H9 (cell line): ENCODE measurements around the gene COX7A2L. TPM values are rescaled to one million over a fixed set of nuclear protein-coding genes. Genes with fewer than 3 reads are reported as not detected.

ENCODE experiments used
- DNase-seq: peaks from one replicate; pipeline ENCODE4 v3.0.0-alpha.2; 2017
- H2AFZ ChIP-seq: one replicate; pipeline ENCODE4 v1.6.1; 2013; ENCODE audit warnings: mild to moderate bottlenecking, low read length, control low read depth, moderate library complexity
- H2AK5ac ChIP-seq: 2 replicates; pipeline ENCODE4 v1.6.1; 2013; ENCODE audit warnings: low read length, control low read depth, mixed read lengths; ENCODE audit not compliant: insufficient read length
- H2BK120ac ChIP-seq: one replicate; pipeline ENCODE4 v1.6.1; 2013; ENCODE audit warnings: low read depth, mild to moderate bottlenecking, low read length, control low read depth, inconsistent platforms; ENCODE audit not compliant: poor library complexity, severe bottlenecking
- H2BK12ac ChIP-seq: 2 replicates; pipeline ENCODE4 v1.6.1; 2013; ENCODE audit warnings: low read length, control low read depth, mixed read lengths, low read depth; ENCODE audit not compliant: insufficient read length
- H2BK15ac ChIP-seq: 2 replicates; pipeline ENCODE4 v1.6.1; 2013; ENCODE audit warnings: low read depth, low read length, control low read depth
- H2BK20ac ChIP-seq: one replicate; pipeline ENCODE4 v1.6.1; 2013; ENCODE audit warnings: low read depth, mild to moderate bottlenecking, low read length, control low read depth, inconsistent platforms; ENCODE audit not compliant: poor library complexity, severe bottlenecking
- H2BK5ac ChIP-seq: 2 replicates; pipeline ENCODE4 v1.6.1; 2013; ENCODE audit warnings: low read length, control low read depth, mixed read lengths; ENCODE audit not compliant: insufficient read length
- H3K14ac ChIP-seq: 2 replicates; pipeline ENCODE4 v1.6.1; 2013; ENCODE audit warnings: low read length, control low read depth; ENCODE audit not compliant: insufficient read depth
- H3K18ac ChIP-seq: 2 replicates; pipeline ENCODE4 v1.6.1; 2013; ENCODE audit warnings: low read depth, mild to moderate bottlenecking, mixed read lengths, low read length, control low read depth; ENCODE audit not compliant: insufficient read length
- H3K23ac ChIP-seq: 2 replicates; pipeline ENCODE4 v1.6.1; 2013; ENCODE audit warnings: low read length, control low read depth, mixed read lengths, low read depth; ENCODE audit not compliant: insufficient read length
- H3K23me2 ChIP-seq: 2 replicates; pipeline ENCODE4 v1.6.1; 2013; ENCODE audit warnings: low read depth, mild to moderate bottlenecking, mixed read lengths, low read length, control low read depth; ENCODE audit not compliant: insufficient read length, poor library complexity, severe bottlenecking
- H3K27ac ChIP-seq: 2 replicates; pipeline ENCODE4 v1.5.1; 2013; ENCODE audit warnings: low read length, control low read depth, mixed read lengths, low read depth; ENCODE audit not compliant: insufficient read length
- H3K27me3 ChIP-seq: 2 replicates; pipeline ENCODE4 v1.6.1; 2013; ENCODE audit warnings: low read length, control low read depth, inconsistent platforms; ENCODE audit not compliant: insufficient read depth
- H3K4ac ChIP-seq: 2 replicates; pipeline ENCODE4 v1.6.1; 2013; ENCODE audit warnings: low read depth, mild to moderate bottlenecking, control low read depth, inconsistent platforms, low read length, moderate library complexity
- H3K4me1 ChIP-seq: 2 replicates; pipeline ENCODE4 v1.6.1; 2013; ENCODE audit warnings: low read length, control low read depth, inconsistent platforms; ENCODE audit not compliant: insufficient read depth
- H3K4me2 ChIP-seq: 2 replicates; pipeline ENCODE4 v1.6.1; 2013; ENCODE audit warnings: low read length, control low read depth, mixed read lengths; ENCODE audit not compliant: insufficient read length, insufficient read depth
- H3K56ac ChIP-seq: 2 replicates; pipeline ENCODE4 v1.6.1; 2013; ENCODE audit warnings: low read depth, mild to moderate bottlenecking, mixed read lengths, low read length, control low read depth; ENCODE audit not compliant: insufficient read length
- H3K79me1 ChIP-seq: 2 replicates; pipeline ENCODE4 v1.6.1; 2013; ENCODE audit warnings: low read depth, mild to moderate bottlenecking, moderate library complexity, low read length, control low read depth, inconsistent platforms; ENCODE audit not compliant: insufficient read depth, poor library complexity, severe bottlenecking
- H3K79me2 ChIP-seq: 2 replicates; pipeline ENCODE4 v1.6.1; 2013; ENCODE audit warnings: low read length, control low read depth, inconsistent platforms; ENCODE audit not compliant: insufficient read depth
- H3K9ac ChIP-seq: 2 replicates; pipeline ENCODE4 v1.6.1; 2013; ENCODE audit warnings: low read length, control low read depth, mixed read lengths; ENCODE audit not compliant: insufficient read length; ENCODE audit errors: extremely low read depth
- H3K9me3 ChIP-seq: one replicate; pipeline ENCODE4 v1.6.1; 2013; ENCODE audit warnings: low read depth, low read length, inconsistent platforms; ENCODE audit not compliant: control insufficient read depth
- H3T11ph ChIP-seq: one replicate; pipeline ENCODE4 v1.6.1; 2013; ENCODE audit warnings: mild to moderate bottlenecking, low read length, control low read depth, inconsistent platforms
- H4K20me1 ChIP-seq: one replicate; pipeline ENCODE4 v1.6.1; 2013; ENCODE audit not compliant: control insufficient read depth, insufficient read length, insufficient read depth
- H4K5ac ChIP-seq: 2 replicates; pipeline ENCODE4 v1.6.1; 2013; ENCODE audit warnings: low read depth, mild to moderate bottlenecking, mixed read lengths, low read length, control low read depth; ENCODE audit not compliant: insufficient read length
- H4K8ac ChIP-seq: replicated peaks from 2 replicates; pipeline ENCODE4 v1.6.1; 2013; ENCODE audit warnings: low read length, control low read depth, mixed read lengths, low read depth; ENCODE audit not compliant: insufficient read length
- H4K91ac ChIP-seq: 2 replicates; pipeline ENCODE4 v1.6.1; 2013; ENCODE audit warnings: low read depth, mild to moderate bottlenecking, moderate library complexity, mixed read lengths, low read length, control low read depth; ENCODE audit not compliant: insufficient read length
- H3K27ac Mint-ChIP-seq, 3 experiments: 2 replicates in 2 of 3; 3 replicates in 1 of 3; pipeline ENCODE4 v1.8.0; 2020 to 2021; ENCODE audit warnings: mixed read lengths in 3 of 3, mild to moderate bottlenecking in 1 of 3, moderate library complexity in 1 of 3
- H3K27me3 Mint-ChIP-seq: 2 replicates; pipeline ENCODE4 v1.8.0; 2021; ENCODE audit warnings: low read depth, mild to moderate bottlenecking, moderate library complexity, mixed read lengths
- H3K36me3 Mint-ChIP-seq, 3 experiments: 2 replicates in 2 of 3; 3 replicates in 1 of 3; pipeline ENCODE4 v1.8.0; 2020 to 2021; ENCODE audit warnings: low read depth in 3 of 3, mixed read lengths in 3 of 3; ENCODE audit not compliant: insufficient read depth in 1 of 3
- H3K4me1 Mint-ChIP-seq, 2 experiments: 2 replicates each; pipeline ENCODE4 v1.8.0; 2020; ENCODE audit warnings: mixed read lengths in 2 of 2
- H3K4me3 Mint-ChIP-seq, 2 experiments: 2 replicates in 1 of 2; 3 replicates in 1 of 2; pipeline ENCODE4 v1.8.0; 2020 to 2021; ENCODE audit warnings: mild to moderate bottlenecking in 2 of 2, mixed read lengths in 2 of 2, moderate library complexity in 1 of 2
- H3K9me3 Mint-ChIP-seq, 2 experiments: 2 replicates in 1 of 2; 3 replicates in 1 of 2; pipeline ENCODE4 v1.8.0; 2020; ENCODE audit warnings: mild to moderate bottlenecking in 2 of 2, mixed read lengths in 2 of 2, moderate library complexity in 1 of 2
- CTCF ChIP-seq: fragments of 200-600 bp; sonication (generic); conservative IDR thresholded peaks from 3 replicates; pipeline ENCODE4 v1.8.0; 2021; ENCODE audit warnings: antibody characterized with exemption, mild to moderate bottlenecking
- WGBS: extraction: QIAGEN DNeasy Blood & Tissue Kit; methylation state at CpG from one replicate; pipeline ENCODE4 v1.1.7; 2013; ENCODE audit warnings: missing lambda C conversion rate, low lambda C conversion rate, mixed read lengths; ENCODE audit not compliant: insufficient read length; ENCODE audit errors: extremely low coverage; 5-methylcytosine and 5-hydroxymethylcytosine counted together
- total RNA-seq: library from RNA; stranded (reverse); gene quantifications from 2 replicates; pipeline ENCODE4 v1.2.1, GENCODE V29; 2021

The COX7A2L gene
- total RNA-seq, 1 experiment from 2014 or later = 102 TPM

- Histone ChIP-seq H3K79me2 (peaks cover 19% of the 10 kb centered on the region; the same call in 1 of the 2 replicates), H3K79me1 (peaks cover 6% of the 10 kb centered on the region), H3K9me3 (no peaks in the 10 kb centered on the region), H2BK120ac (no peak overlapping the region), H3K9ac (no peak overlapping the region), H2BK15ac (no peak overlapping the region), H3K4me1 (0 out of 2 replicates have a peak, but pooled peaks cover 2% of the 10 kb centered on the region), H2AFZ (no peak overlapping the region), H3K4me2 (no peak overlapping the region), H3K14ac (no peak overlapping the region), H2BK12ac (no peak overlapping the region), H4K5ac (no peak overlapping the region), H3K23me2 (peaks cover 23% of the 10 kb centered on the region), H3K23ac (no peak overlapping the region), H3K27me3 (no peaks in the 10 kb centered on the region), H4K91ac (no peak overlapping the region), H4K8ac (no peak overlapping the region), H2AK5ac (no peak overlapping the region), H3K56ac (no peak overlapping the region), H3K4ac (no peak overlapping the region), H2BK5ac (no peak overlapping the region), H3K27ac (no peak overlapping the region), H3K18ac (no peak overlapping the region), H4K20me1 (no peaks in the 10 kb centered on the region), H2BK20ac (no peak overlapping the region), H3T11ph (no peak overlapping the region)
- no CpG with 5 or more reads among the region's 3 CpGs for WGBS
- no peak overlapping the region for H3K27ac Mint-ChIP-seq
- no peaks in the 10 kb centered on the region for H3K9me3 Mint-ChIP-seq
- no peak for TF ChIP-seq CTCF
- no peaks in the 10 kb centered on the region for H3K27me3 Mint-ChIP-seq
- no peaks in the 10 kb centered on the region for H3K36me3 Mint-ChIP-seq
- no peak for DNase-seq
- H3K4me1 Mint-ChIP-seq = peaks cover 26 to 28% of the 10 kb centered on the region in 2 experiments
- H3K4me3 Mint-ChIP-seq = no peak overlapping the region
These were observed 2.4 kb upstream of the COX7A2L start for GRCh38 chr2:42363413-42363812.
